Peyer's patch (tissue), 4 donors: ENCODE results near the gene CDC42BPG.

ENCODE experiments used
- CTCF ChIP-seq, 6 experiments: fragments of 450-650 bp in 4 of 6; fragments of 200-600 bp in 2 of 6; sonication (generic) in 1 of 6; IDR thresholded peaks; one replicate each; pipeline ENCODE4 v1.5.1; 2017 to 2019; ENCODE audit warnings: antibody characterized with exemption in 6 of 6, mild to moderate bottlenecking in 3 of 6, moderate library complexity in 1 of 6
- POLR2A ChIP-seq, 2 donors: fragments of 450-650 bp; IDR thresholded peaks; one replicate each; pipeline ENCODE4 v1.5.1; 2017; ENCODE audit warnings: antibody characterized with exemption in 2 of 2, mild to moderate bottlenecking in 2 of 2, moderate library complexity in 2 of 2

DNA sequence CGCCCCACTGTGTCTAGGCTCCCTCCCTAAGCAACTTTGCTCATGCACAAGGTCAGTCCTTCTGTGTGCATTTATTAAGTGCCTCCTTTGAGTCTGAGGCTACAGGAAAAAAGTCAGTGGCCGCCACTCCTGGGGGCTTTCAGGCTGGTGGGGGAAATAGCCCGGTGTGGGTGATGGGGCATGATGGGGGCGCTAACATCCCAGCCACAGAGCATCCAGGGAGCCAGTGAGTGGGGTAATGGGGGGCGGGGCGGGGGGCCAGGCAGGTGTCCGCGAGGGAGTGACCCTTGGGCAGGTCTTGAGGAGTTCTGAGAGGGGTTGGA, 43.9 kb upstream of the CDC42BPG start:
- TF ChIP-seq CTCF (IDR thresholded peaks at IDR 0.05) (no peak), POLR2A (IDR thresholded peaks at IDR 0.05) (no peak)
